Astrocyte of the spinal cord (primary cell): ENCODE measurements around the gene LPP.

ENCODE experiments used
- DNase-seq: peaks from one replicate; pipeline ENCODE4 v3.0.0; 2011; ENCODE audit warnings: low read depth, low spot score
- H3K4me3 ChIP-seq: 2 replicates; pipeline ENCODE4 v1.5.1; 2011; ENCODE audit warnings: low read depth, mild to moderate bottlenecking, low read length, moderate library complexity
- CTCF ChIP-seq: IDR thresholded peaks from 2 replicates; pipeline ENCODE4 v1.5.1; 2012; ENCODE audit warnings: low read depth, mild to moderate bottlenecking, low read length, inconsistent platforms
- in situ Hi-C: cut with HindIII; loops from 2 replicates; pipeline ENCODE4 v1.10.0; 2017; ENCODE audit warnings: low sequenced_read_pairs

LPP gene

GRCh38 chr3:188170461-188171459 lies 16.8 kb downstream of the LPP start:
- no peak for DNase-seq
- H3K4me3 ChIP-seq: no peak overlapping the region
- TF ChIP-seq CTCF: no peak
- in situ Hi-C loops: no loop called here

- H3K4me3 ChIP-seq: no peak overlapping the region
- DNase-seq: no peak
- TF ChIP-seq CTCF: no peak
- in situ Hi-C loops: no loop called here
Measured at GRCh38 chr3:188171682-188172467, 17.9 kb downstream of the LPP start.

GRCh38 chr3:188174317-188175044 lies 20.5 kb downstream of the LPP start:
- in situ Hi-C loops: no loop called here
- no peak overlapping the region for H3K4me3 ChIP-seq
- DNase-seq: no peak
- TF ChIP-seq CTCF: no peak

- in situ Hi-C loops: no loop called here
Measured at GRCh38 chr3:188176476-188176875, 22.5 kb downstream of the LPP start.

GRCh38 chr3:188176884-188177283 lies 22.9 kb downstream of the LPP start:
- in situ Hi-C loops: no loop called here
- TF ChIP-seq CTCF: no peak
- no peak for DNase-seq
- no peak overlapping the region for H3K4me3 ChIP-seq

More at GRCh38 chr3:188176476-188176875, 22.5 kb downstream of the LPP start:
- TF ChIP-seq CTCF: no peak
- no peak overlapping the region for H3K4me3 ChIP-seq
- no peak for DNase-seq

- in situ Hi-C loops: no loop called here
- no peak for TF ChIP-seq CTCF
- H3K4me3 ChIP-seq: no peak overlapping the region
- no peak for DNase-seq
Measured at GRCh38 chr3:188177721-188178120, 23.8 kb downstream of the LPP start.
